NCI-H1105 treated with DMSO at 0.1 percent for 48 hours (cell line): Measurements from ENCODE around the gene DDX41.
A peak's percentile ranks its signal among the peaks of the same experiment; 100 is the strongest.

ENCODE experiments used
- DNase-seq: peaks from one replicate; lab custom pipeline; 2025; lab: John Stamatoyannopoulos, UW

Gene DDX41

GRCh38 chr5:177483994-177484901 is 32.5 kb downstream of the DDX41 start:
- DNase-seq, result no peak

- no peak for DNase-seq
These were observed 33.7 kb downstream of the DDX41 start for GRCh38 chr5:177483042-177483441.

GRCh38 chr5:177482359-177482795 is 34.4 kb downstream of the DDX41 start:
- no peak for DNase-seq

- DNase-seq, result no peak
These were observed 37.0 kb downstream of the DDX41 start for GRCh38 chr5:177479774-177480173.

- DNase-seq, result no peak
These were observed 37.8 kb downstream of the DDX41 start for GRCh38 chr5:177478711-177479646.

GRCh38 chr5:177477701-177478477 is 38.9 kb downstream of the DDX41 start:
- DNase-seq, result no peak

- no peak for DNase-seq
These were observed 40.1 kb downstream of the DDX41 start for GRCh38 chr5:177476531-177477233.

GRCh38 chr5:177475563-177476427 is 41.0 kb downstream of the DDX41 start:
- DNase-seq, result no peak

- DNase-seq, result no peak
These were observed 41.8 kb downstream of the DDX41 start for GRCh38 chr5:177474846-177475562.

GRCh38 chr5:177474002-177474476 is 42.7 kb downstream of the DDX41 start:
- DNase-seq, result no peak

- peak; percentile 33 for DNase-seq
These were observed 43.2 kb downstream of the DDX41 start, which contains the start of gene DBN1 for GRCh38 chr5:177473443-177474001. DBN1 (minus strand) TSS chr5:177473634; CDS start chr5:177473521, 113 bp downstream.

- DNase-seq, result peak; percentile 10
These were observed 44.0 kb downstream of the DDX41 start for GRCh38 chr5:177472460-177473442.

GRCh38 chr5:177471610-177472356 is 45.0 kb downstream of the DDX41 start:
- no peak for DNase-seq

- DNase-seq, result no peak
These were observed 45.8 kb downstream of the DDX41 start for GRCh38 chr5:177470759-177471536.

GRCh38 chr5:177469750-177470525 is 46.8 kb downstream of the DDX41 start:
- DNase-seq, result no peak
